ENCODE results near the gene NGEF. TPM values are rescaled to one million over a fixed set of nuclear protein-coding genes. Genes with fewer than 3 reads are reported as not detected.

NGEF gene
- total and polyA plus RNA-seq, 12 donors, result 10.1 to 467 (median 46.1) TPM

DNA sequence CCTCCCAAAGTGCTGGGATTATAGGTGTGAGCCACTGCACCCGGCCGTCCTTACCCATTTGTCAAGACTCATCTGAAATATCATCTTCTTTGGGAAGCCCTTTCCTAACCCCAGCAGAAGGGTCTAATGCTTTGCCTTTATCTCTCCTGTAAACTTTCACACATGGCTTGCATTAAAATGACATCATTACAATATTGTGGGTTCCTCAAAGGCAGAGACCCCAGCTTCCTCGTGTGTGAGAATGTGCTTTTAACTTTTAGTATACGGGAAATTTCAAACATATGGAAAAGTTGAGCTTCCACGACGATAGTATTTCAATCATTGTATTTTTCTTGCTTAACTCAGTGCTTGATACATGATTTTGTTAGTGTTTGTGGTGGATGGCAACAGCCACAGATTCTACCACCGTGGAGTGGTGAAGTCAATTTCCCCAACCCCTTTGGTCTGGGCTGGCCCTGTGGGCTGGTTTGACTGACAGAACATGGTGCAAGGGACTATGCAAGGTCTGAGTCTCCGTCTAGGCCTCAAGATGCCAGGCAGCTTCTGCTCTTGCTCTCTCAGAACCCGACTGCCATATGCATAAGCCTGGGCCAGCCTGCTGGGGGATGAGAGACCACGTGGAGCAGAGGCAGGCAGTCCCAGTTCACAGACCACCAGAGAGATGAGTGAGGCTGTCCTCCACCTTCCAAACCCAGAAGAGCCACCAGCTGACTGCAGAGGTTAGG lies 39.9 kb downstream of the NGEF start:
- DNase-seq, result peak in 1 of 7 donors; percentile 24
- intact Hi-C loops (cut with DNase I), result no loop called here
- Histone ChIP-seq H3K36me3 (replicated peaks in 1 of 2) (no peaks in the 10 kb centered on the region), H3K9me3 (replicated peaks in 1 of 3) (no peaks in the 10 kb centered on the region), H3K27ac (no peak overlapping the region), H3K4me1 (replicated peaks in 1 of 2) (no peaks in the 10 kb centered on the region), H3K27me3 (no peaks in the 10 kb centered on the region), H3K4me3 (no peak overlapping the region)
- TF ChIP-seq, protein P1, sequence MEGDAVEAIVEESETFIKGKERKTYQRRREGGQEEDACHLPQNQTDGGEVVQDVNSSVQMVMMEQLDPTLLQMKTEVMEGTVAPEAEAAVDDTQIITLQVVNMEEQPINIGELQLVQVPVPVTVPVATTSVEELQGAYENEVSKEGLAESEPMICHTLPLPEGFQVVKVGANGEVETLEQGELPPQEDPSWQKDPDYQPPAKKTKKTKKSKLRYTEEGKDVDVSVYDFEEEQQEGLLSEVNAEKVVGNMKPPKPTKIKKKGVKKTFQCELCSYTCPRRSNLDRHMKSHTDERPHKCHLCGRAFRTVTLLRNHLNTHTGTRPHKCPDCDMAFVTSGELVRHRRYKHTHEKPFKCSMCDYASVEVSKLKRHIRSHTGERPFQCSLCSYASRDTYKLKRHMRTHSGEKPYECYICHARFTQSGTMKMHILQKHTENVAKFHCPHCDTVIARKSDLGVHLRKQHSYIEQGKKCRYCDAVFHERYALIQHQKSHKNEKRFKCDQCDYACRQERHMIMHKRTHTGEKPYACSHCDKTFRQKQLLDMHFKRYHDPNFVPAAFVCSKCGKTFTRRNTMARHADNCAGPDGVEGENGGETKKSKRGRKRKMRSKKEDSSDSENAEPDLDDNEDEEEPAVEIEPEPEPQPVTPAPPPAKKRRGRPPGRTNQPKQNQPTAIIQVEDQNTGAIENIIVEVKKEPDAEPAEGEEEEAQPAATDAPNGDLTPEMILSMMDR (IDR thresholded peaks at IDR 0.05), result no peak
- TF ChIP-seq POLR2A (IDR thresholded peaks at IDR 0.05), result no peak
- WGBS, 4 donors, result 82 to 92% (median 86%) methylated on average over 7 to 10 of the region's 10 CpGs

DNA sequence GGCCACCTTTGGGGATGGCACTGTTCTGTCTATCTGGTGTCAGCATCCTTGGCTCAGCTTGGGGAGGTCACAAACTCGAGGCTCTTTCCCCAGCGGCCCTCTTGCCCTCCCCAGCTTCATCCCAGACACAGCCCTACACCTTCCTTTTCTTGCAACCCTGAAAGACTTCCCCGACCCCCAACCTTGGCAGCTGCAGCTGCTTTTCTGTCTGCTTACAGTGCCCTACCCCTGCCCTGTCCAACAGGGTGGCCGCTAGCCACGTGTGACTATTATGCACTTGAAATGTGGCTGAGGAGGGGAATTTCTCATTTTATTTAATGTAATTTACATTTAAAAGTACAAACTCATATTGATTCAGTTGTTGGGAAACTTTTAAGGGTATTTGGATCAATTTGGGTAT lies 41.3 kb downstream of the NGEF start:
- no peaks in the 10 kb centered on the region for H3K36me3 ChIP-seq (replicated peaks in 1 of 2)
- TF ChIP-seq, protein P1 (IDR thresholded peaks at IDR 0.05), result no peak
- TF ChIP-seq POLR2A (IDR thresholded peaks at IDR 0.05), result no peak
- H3K4me1 ChIP-seq (replicated peaks in 1 of 2), result no peaks in the 10 kb centered on the region
- no peaks in the 10 kb centered on the region for H3K9me3 ChIP-seq (replicated peaks in 1 of 3)
- 57 to 71% (median 67%) methylated on average over 5 of the region's 5 CpGs for WGBS, 4 donors
- H3K27me3 ChIP-seq, result no peaks in the 10 kb centered on the region
- intact Hi-C loops (cut with DNase I), result no loop called here
- no peak overlapping the region for H3K27ac ChIP-seq
- DNase-seq, result no peak
- H3K4me3 ChIP-seq, result no peak overlapping the region

DNA sequence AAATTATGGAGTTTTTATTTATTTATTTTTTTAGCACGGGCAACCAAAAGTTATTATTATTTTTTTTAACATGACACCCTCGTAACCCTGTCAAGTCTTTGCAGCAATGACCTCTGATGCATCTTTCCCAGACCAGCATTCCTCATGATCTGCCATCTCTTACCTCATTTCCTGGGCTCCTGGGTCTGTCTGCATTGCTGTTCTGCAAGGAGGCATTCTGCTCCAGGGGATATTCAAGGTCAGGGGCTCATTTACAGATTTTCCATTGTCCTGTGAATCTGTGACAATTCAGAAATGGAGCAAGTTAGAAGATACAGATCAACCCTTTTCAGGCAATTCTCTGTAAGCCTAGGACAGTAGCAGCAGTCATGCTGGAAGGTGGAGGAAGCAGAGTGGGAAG lies 43.0 kb downstream of the NGEF start:
- WGBS, 4 donors, result 75 to 82% (median 80%) methylated on average over 2 of the region's 2 CpGs
- Histone ChIP-seq H3K4me1 (replicated peaks in 1 of 2) (no peaks in the 10 kb centered on the region), H3K4me3 (no peak overlapping the region), H3K9me3 (replicated peaks in 1 of 3) (no peaks in the 10 kb centered on the region), H3K27me3 (no peaks in the 10 kb centered on the region), H3K36me3 (replicated peaks in 1 of 2) (no peaks in the 10 kb centered on the region), H3K27ac (no peak overlapping the region)
- intact Hi-C loops (cut with DNase I), result no loop called here
- TF ChIP-seq, protein P1 (IDR thresholded peaks at IDR 0.05), result no peak
- no peak for TF ChIP-seq POLR2A (IDR thresholded peaks at IDR 0.05)
- no peak for DNase-seq

DNA sequence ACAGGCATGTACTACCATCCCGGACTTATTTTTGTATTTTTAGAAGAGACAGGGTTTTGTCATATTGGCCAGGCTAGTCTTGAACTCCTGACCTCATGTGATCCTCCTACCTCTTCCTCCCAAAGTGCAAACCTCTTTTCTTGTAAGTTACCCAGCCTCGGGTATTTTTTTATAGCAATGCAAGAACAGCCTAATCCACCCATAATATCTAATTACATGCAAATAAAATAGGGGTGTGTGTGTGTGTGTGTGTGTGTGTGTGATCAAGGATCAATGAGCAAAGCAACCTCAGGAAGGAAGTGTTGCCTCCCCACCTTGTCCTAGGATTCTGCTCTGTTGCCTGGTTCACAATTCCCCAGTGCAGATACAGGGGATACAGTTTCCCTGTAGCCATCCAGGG lies 45.6 kb downstream of the NGEF start:
- H3K27me3 ChIP-seq, result no peaks in the 10 kb centered on the region
- no peaks in the 10 kb centered on the region for H3K4me1 ChIP-seq (replicated peaks in 1 of 2)
- H3K4me3 ChIP-seq, result no peak overlapping the region
- intact Hi-C loops (cut with DNase I), result no loop called here
- DNase-seq, result no peak
- TF ChIP-seq POLR2A (IDR thresholded peaks at IDR 0.05), result no peak
- TF ChIP-seq, protein P1 (IDR thresholded peaks at IDR 0.05), result no peak
- no peaks in the 10 kb centered on the region for H3K36me3 ChIP-seq (replicated peaks in 1 of 2)
- WGBS, 4 donors, result 34 to 75% (median 45%) methylated on average over 2 of the region's 2 CpGs
- H3K27ac ChIP-seq, result no peak overlapping the region
- H3K9me3 ChIP-seq (replicated peaks in 1 of 3), result no peaks in the 10 kb centered on the region

All from adrenal gland (tissue), 12 donors.